SK-N-SH (cell line): ENCODE measurements around the gene CCDC91. TPM values are rescaled to one million over a fixed set of nuclear protein-coding genes. Genes with fewer than 3 reads are reported as not detected.

Source experiments
- CTCF ChIA-PET: fragments of 300-600, 350-600 bp; formaldehyde crosslinking; extraction: SDS; loops from one replicate; lab custom pipeline; 2021; lab: Yijun Ruan, JAX
- POLR2A ChIA-PET: fragments of 350-600 bp; sonication (Branson Sonifier 250); formaldehyde crosslinking; extraction: SDS; loops from one replicate; lab custom pipeline; 2020; ENCODE audit warnings: antibody characterized with exemption, inconsistent platforms; lab: Yijun Ruan, JAX
- DNase-seq: peaks from one replicate; pipeline ENCODE4 v3.0.0; 2012
- H2AFZ ChIP-seq: fragments of 200-600 bp; sonication (generic); 2 replicates; pipeline ENCODE4 v1.8.1; 2016; ENCODE audit warnings: antibody characterized with exemption, mild to moderate bottlenecking, low read depth
- H3F3A ChIP-seq: fragments of 200-600 bp; sonication (generic); replicated peaks from 2 replicates; pipeline ENCODE3; 2016; ENCODE audit warnings: antibody characterized with exemption, mild to moderate bottlenecking; ENCODE audit not compliant: insufficient read depth
- H3K27ac ChIP-seq, 2 experiments: fragments of 200-500 bp in 1 of 2; fragments of 200-600 bp in 1 of 2; sonication (Bioruptor generic) in 1 of 2; sonication (generic), shearing (Covaris generic) in 1 of 2; 2 replicates each; pipeline versions ENCODE4 v1.5.1 to v1.6.1; 2014 to 2016; ENCODE audit warnings: low read depth in 2 of 2, inconsistent platforms in 1 of 2, low read length in 1 of 2, mild to moderate bottlenecking in 1 of 2, mixed read lengths in 1 of 2
- H3K27me3 ChIP-seq: fragments of 200-600 bp; sonication (generic), shearing (Covaris generic); 2 replicates; pipeline ENCODE4 v1.6.1; 2016; ENCODE audit warnings: mixed run types; ENCODE audit not compliant: insufficient read depth
- H3K36me3 ChIP-seq, 2 experiments: fragments of 200-500 bp in 1 of 2; fragments of 200-600 bp in 1 of 2; sonication (Bioruptor generic) in 1 of 2; sonication (generic) in 1 of 2; replicated peaks in 1 of 2; 2 replicates each; pipeline versions ENCODE3 to v1.5.1; 2014 to 2016; ENCODE audit warnings: low read length in 1 of 2, mild to moderate bottlenecking in 1 of 2; ENCODE audit not compliant: insufficient read depth in 2 of 2, control insufficient read depth in 1 of 2
- H3K4me1 ChIP-seq, 2 experiments: fragments of 200-500 bp in 1 of 2; fragments of 200-600 bp in 1 of 2; sonication (Bioruptor generic) in 1 of 2; sonication (generic), shearing (Covaris generic) in 1 of 2; 2 replicates each; pipeline versions ENCODE4 v1.5.1 to v1.6.1; 2014 to 2016; ENCODE audit warnings: low read depth in 1 of 2, low read length in 1 of 2, mixed run types in 1 of 2; ENCODE audit not compliant: insufficient read depth in 2 of 2, control insufficient read depth in 1 of 2
- H3K4me2 ChIP-seq: fragments of 200-600 bp; sonication (generic), shearing (Covaris generic); 2 replicates; pipeline ENCODE4 v1.6.1; 2017; ENCODE audit warnings: mixed run types
- H3K4me3 ChIP-seq, 2 experiments: fragments of 200-500 bp in 1 of 2; fragments of 200-600 bp in 1 of 2; sonication (Bioruptor generic) in 1 of 2; sonication (generic), shearing (Covaris generic) in 1 of 2; 2 replicates each; pipeline versions ENCODE4 v1.5.1 to v1.8.1; 2014 to 2016; ENCODE audit warnings: low read depth in 2 of 2, inconsistent platforms in 1 of 2, low read length in 1 of 2, mild to moderate bottlenecking in 1 of 2, mixed read lengths in 1 of 2, moderate library complexity in 1 of 2
- H3K79me2 ChIP-seq: fragments of 200-600 bp; sonication (generic); 2 replicates; pipeline ENCODE4 v1.8.1; 2017; ENCODE audit warnings: mild to moderate bottlenecking; ENCODE audit not compliant: insufficient read depth
- H3K9ac ChIP-seq: fragments of 200-600 bp; sonication (generic); 2 replicates; pipeline ENCODE4 v1.6.1; 2017; ENCODE audit warnings: mixed run types
- H3K9me2 ChIP-seq: fragments of 200-600 bp; sonication (generic); 2 replicates; pipeline ENCODE4 v1.6.1; 2017; ENCODE audit warnings: mixed run types
- H3K9me3 ChIP-seq: fragments of 200-600 bp; sonication (generic); 2 replicates; pipeline ENCODE4 v1.6.1; 2017; ENCODE audit warnings: mixed run types, mild to moderate bottlenecking, moderate library complexity
- H4K20me1 ChIP-seq: fragments of 200-600 bp; sonication (generic); 2 replicates; pipeline ENCODE4 v1.6.1; 2017; ENCODE audit warnings: mild to moderate bottlenecking, mixed run types; ENCODE audit not compliant: insufficient read depth
- CHD2 ChIP-seq: fragments of 150-350 bp; IDR thresholded peaks from 2 replicates; pipeline ENCODE4 v1.6.1; 2018; ENCODE audit warnings: low read length; ENCODE audit not compliant: partially characterized antibody
- ELF1 ChIP-seq: IDR thresholded peaks from 2 replicates; pipeline ENCODE4 v1.4.0; 2012
- EP300 ChIP-seq, 2 experiments: IDR thresholded peaks; 2 replicates each; pipeline versions ENCODE4 v1.4.0 to v1.6.1; 2012; ENCODE audit warnings: borderline replicate concordance in 1 of 2, low read depth in 1 of 2, low read length in 1 of 2
- FOXJ3 ChIP-seq: sonication (generic); formaldehyde crosslinking; IDR thresholded peaks from 2 replicates; pipeline ENCODE4 v1.5.1; 2020; ENCODE audit warnings: mild to moderate bottlenecking, missing genetic modification reagents
- FOXM1 ChIP-seq: IDR thresholded peaks from 2 replicates; pipeline ENCODE4 v1.4.0; 2012; ENCODE audit warnings: low read depth, mild to moderate bottlenecking
- GABPA ChIP-seq: IDR thresholded peaks from 2 replicates; pipeline ENCODE4 v1.4.0; 2012; ENCODE audit warnings: low read depth, mild to moderate bottlenecking
- GATA2 ChIP-seq: sonication (generic); formaldehyde crosslinking; IDR thresholded peaks from 2 replicates; pipeline ENCODE4 v1.5.0; 2020; ENCODE audit warnings: mild to moderate bottlenecking, missing genetic modification reagents
- JUND ChIP-seq: IDR thresholded peaks from 2 replicates; pipeline ENCODE4 v1.4.0; 2012
- NFIC ChIP-seq: IDR thresholded peaks from 2 replicates; pipeline ENCODE4 v1.4.0; 2012; ENCODE audit warnings: borderline replicate concordance
- TAF1 ChIP-seq: IDR thresholded peaks from 2 replicates; pipeline ENCODE4 v1.6.1; 2012; ENCODE audit warnings: low read depth, mild to moderate bottlenecking, low read length, moderate library complexity, borderline replicate concordance
- TCF12 ChIP-seq: IDR thresholded peaks from 2 replicates; pipeline ENCODE4 v1.4.0; 2012
- polyA plus RNA-seq, 3 experiments: library from polyadenylated mRNA; depleted of rRNA; stranded (reverse); fragments of >200 nt; gene quantifications; 2 replicates each; pipeline ENCODE4 v1.2.3, GENCODE V29; 2012
- TF ChIP-seq, protein P1 (sequence below): IDR thresholded peaks from 2 replicates; pipeline ENCODE4; 2012
- TF ChIP-seq, protein P2 (sequence below): fragments of 150-350 bp; IDR thresholded peaks from 2 replicates; pipeline ENCODE4 v1.6.1; 2017; ENCODE audit warnings: antibody characterized with exemption, low read length, low read depth, borderline replicate concordance
- TF ChIP-seq, protein P3 (sequence below): IDR thresholded peaks from 2 replicates; pipeline ENCODE4 v1.4.0; 2012; ENCODE audit warnings: low read depth, borderline replicate concordance
- TF ChIP-seq, protein P4 (sequence below): fragments of 150-350 bp; IDR thresholded peaks from 2 replicates; pipeline ENCODE4 v1.6.1; 2016; ENCODE audit warnings: mild to moderate bottlenecking, low read depth, low read length
- TF ChIP-seq, protein P5 (sequence below): IDR thresholded peaks from 2 replicates; pipeline ENCODE4 v1.4.0; 2012; ENCODE audit warnings: low read depth, borderline replicate concordance

Gene CCDC91
- polyA plus RNA-seq, 1 of the 3 experiments (the other 2 are of a cell fraction), result 13.0 TPM

DNA sequence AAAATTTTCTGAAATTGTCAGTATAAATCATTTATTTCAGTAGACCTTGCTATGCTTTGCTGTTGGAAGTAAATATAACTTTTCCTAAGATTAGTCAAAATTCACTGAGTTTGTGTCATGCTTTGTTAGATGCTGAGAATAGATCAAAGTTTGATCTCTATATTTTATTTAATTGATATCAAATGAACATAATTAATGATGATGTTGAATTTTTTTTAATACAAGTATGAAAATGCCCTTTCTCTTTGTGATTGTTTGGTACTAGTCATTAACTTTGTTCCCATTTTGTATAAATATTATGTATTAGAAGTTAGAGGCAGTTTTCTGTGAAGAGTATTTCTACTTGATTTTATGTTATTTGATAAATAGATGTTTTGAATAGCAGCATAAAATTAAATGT is 45.7 kb downstream of the CCDC91 start:
- TF ChIP-seq NFIC, result no peak
- TF ChIP-seq, protein P1, sequence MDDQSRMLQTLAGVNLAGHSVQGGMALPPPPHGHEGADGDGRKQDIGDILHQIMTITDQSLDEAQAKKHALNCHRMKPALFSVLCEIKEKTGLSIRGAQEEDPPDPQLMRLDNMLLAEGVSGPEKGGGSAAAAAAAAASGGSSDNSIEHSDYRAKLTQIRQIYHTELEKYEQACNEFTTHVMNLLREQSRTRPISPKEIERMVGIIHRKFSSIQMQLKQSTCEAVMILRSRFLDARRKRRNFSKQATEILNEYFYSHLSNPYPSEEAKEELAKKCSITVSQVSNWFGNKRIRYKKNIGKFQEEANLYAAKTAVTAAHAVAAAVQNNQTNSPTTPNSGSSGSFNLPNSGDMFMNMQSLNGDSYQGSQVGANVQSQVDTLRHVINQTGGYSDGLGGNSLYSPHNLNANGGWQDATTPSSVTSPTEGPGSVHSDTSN, result no peak
- Histone ChIP-seq H3K27ac (no peak overlapping the region), H4K20me1 (no peaks in the 10 kb centered on the region), H3F3A (no peaks in the 10 kb centered on the region), H3K27me3 (no peaks in the 10 kb centered on the region), H3K36me3 (no peaks in the 10 kb centered on the region), H2AFZ (no peak overlapping the region), H3K4me3 (no peak overlapping the region), H3K9me2 (no peaks in the 10 kb centered on the region), H3K4me1 (no peaks in the 10 kb centered on the region; a peak in 1 of 4 replicates), H3K9me3 (no peaks in the 10 kb centered on the region), H3K79me2 (peaks cover 16% of the 10 kb centered on the region), H3K9ac (no peak overlapping the region), H3K4me2 (no peak overlapping the region)
- ChIA-PET CTCF (no interaction called here), POLR2A (no interaction called here)
- no peak for DNase-seq

DNA sequence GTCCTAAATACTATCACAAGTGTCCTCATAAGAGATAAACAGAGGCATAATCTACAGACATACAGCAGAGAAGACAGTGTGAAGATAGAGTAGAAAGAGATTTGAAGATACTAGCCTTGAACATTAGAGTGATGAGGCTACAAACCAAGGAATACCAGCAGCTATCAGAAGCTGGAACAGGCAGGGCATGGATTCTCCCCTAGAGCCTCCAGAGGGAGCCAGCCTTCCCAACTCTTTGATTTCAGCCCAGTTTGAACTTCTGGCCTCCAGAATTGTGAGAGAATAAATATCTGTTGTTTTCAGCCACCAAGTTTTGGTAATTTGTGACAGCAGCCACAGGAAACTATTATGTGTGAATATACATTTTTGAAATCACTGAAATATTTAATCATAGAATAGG is 47.2 kb downstream of the CCDC91 start:
- H3K9ac ChIP-seq, result no peak overlapping the region
- H4K20me1 ChIP-seq, result no peaks in the 10 kb centered on the region
- no peak overlapping the region for H3K27ac ChIP-seq
- H3K79me2 ChIP-seq, result peaks cover 12% of the 10 kb centered on the region
- H3K9me2 ChIP-seq, result no peaks in the 10 kb centered on the region
- no peak overlapping the region for H3K4me2 ChIP-seq
- H3F3A ChIP-seq, result no peaks in the 10 kb centered on the region
- ChIA-PET CTCF (no interaction called here), POLR2A (no interaction called here)
- H3K36me3 ChIP-seq, result no peaks in the 10 kb centered on the region
- TF ChIP-seq JUND (no peak), GATA2 (no peak), TCF12 (no peak), GABPA (no peak), ELF1 (no peak), EP300 (IDR thresholded peaks at IDR 0.05; ENCODE audit: borderline replicate concordance in 1 of 2, low read depth in 1 of 2, low read length in 1 of 2) (no peak), TAF1 (no peak), CHD2 (no peak), FOXJ3 (CRISPR knock-in tag) (no peak), FOXM1 (no peak)
- TF ChIP-seq, protein P2, sequence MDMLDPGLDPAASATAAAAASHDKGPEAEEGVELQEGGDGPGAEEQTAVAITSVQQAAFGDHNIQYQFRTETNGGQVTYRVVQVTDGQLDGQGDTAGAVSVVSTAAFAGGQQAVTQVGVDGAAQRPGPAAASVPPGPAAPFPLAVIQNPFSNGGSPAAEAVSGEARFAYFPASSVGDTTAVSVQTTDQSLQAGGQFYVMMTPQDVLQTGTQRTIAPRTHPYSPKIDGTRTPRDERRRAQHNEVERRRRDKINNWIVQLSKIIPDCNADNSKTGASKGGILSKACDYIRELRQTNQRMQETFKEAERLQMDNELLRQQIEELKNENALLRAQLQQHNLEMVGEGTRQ, result no peak
- TF ChIP-seq, protein P3, sequence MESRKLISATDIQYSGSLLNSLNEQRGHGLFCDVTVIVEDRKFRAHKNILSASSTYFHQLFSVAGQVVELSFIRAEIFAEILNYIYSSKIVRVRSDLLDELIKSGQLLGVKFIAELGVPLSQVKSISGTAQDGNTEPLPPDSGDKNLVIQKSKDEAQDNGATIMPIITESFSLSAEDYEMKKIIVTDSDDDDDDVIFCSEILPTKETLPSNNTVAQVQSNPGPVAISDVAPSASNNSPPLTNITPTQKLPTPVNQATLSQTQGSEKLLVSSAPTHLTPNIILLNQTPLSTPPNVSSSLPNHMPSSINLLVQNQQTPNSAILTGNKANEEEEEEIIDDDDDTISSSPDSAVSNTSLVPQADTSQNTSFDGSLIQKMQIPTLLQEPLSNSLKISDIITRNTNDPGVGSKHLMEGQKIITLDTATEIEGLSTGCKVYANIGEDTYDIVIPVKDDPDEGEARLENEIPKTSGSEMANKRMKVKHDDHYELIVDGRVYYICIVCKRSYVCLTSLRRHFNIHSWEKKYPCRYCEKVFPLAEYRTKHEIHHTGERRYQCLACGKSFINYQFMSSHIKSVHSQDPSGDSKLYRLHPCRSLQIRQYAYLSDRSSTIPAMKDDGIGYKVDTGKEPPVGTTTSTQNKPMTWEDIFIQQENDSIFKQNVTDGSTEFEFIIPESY, result no peak
- TF ChIP-seq, protein P4, sequence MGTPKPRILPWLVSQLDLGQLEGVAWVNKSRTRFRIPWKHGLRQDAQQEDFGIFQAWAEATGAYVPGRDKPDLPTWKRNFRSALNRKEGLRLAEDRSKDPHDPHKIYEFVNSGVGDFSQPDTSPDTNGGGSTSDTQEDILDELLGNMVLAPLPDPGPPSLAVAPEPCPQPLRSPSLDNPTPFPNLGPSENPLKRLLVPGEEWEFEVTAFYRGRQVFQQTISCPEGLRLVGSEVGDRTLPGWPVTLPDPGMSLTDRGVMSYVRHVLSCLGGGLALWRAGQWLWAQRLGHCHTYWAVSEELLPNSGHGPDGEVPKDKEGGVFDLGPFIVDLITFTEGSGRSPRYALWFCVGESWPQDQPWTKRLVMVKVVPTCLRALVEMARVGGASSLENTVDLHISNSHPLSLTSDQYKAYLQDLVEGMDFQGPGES, result no peak
- TF ChIP-seq, protein P5, sequence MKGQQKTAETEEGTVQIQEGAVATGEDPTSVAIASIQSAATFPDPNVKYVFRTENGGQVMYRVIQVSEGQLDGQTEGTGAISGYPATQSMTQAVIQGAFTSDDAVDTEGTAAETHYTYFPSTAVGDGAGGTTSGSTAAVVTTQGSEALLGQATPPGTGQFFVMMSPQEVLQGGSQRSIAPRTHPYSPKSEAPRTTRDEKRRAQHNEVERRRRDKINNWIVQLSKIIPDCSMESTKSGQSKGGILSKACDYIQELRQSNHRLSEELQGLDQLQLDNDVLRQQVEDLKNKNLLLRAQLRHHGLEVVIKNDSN, result no peak
- H3K27me3 ChIP-seq, result no peaks in the 10 kb centered on the region
- no peak overlapping the region for H2AFZ ChIP-seq
- DNase-seq, result no peak
- no peak overlapping the region for H3K4me3 ChIP-seq
- no peaks in the 10 kb centered on the region for H3K9me3 ChIP-seq
- no peaks in the 10 kb centered on the region for H3K4me1 ChIP-seq
